OCI-LY7 (cell line): ENCODE results near the gene B4GAT1.

Source experiments
- EZH2phosphoT487 ChIP-seq: fragments of 200-600 bp; sonication (generic); IDR thresholded peaks from 2 replicates; pipeline ENCODE4 v1.6.1; 2018; ENCODE audit warnings: low read depth, borderline replicate concordance, mild to moderate bottlenecking, mixed run types, antibody characterized with exemption, low read length, moderate library complexity, mixed read lengths
- TF ChIP-seq, protein P1 (sequence below): fragments of 200-600 bp; sonication (generic); conservative IDR thresholded peaks from 2 replicates; pipeline ENCODE4 v1.5.1; 2014; ENCODE audit warnings: mild to moderate bottlenecking, antibody characterized with exemption, low read length, moderate library complexity, mixed read lengths

DNA sequence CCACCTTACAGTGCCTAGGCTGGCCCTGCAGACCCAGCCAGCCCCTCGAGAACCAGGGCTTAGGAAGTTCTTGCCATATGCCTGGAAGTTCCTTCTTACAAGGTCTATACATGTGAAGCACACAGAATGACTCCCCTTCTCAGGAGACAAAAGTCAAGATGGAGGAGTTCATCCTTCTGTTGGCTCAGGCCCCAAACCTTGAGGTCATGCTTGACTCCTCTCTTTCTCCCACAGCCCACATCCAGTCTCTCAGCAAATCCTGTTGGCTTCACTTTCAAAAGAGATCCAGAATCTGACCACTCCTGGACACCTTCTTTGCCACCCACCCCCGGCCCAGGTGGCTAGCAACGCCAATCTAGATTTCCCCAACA lies 28.8 kb downstream of the B4GAT1 start:
- TF ChIP-seq EZH2phosphoT487: no peak
- TF ChIP-seq, protein P1, sequence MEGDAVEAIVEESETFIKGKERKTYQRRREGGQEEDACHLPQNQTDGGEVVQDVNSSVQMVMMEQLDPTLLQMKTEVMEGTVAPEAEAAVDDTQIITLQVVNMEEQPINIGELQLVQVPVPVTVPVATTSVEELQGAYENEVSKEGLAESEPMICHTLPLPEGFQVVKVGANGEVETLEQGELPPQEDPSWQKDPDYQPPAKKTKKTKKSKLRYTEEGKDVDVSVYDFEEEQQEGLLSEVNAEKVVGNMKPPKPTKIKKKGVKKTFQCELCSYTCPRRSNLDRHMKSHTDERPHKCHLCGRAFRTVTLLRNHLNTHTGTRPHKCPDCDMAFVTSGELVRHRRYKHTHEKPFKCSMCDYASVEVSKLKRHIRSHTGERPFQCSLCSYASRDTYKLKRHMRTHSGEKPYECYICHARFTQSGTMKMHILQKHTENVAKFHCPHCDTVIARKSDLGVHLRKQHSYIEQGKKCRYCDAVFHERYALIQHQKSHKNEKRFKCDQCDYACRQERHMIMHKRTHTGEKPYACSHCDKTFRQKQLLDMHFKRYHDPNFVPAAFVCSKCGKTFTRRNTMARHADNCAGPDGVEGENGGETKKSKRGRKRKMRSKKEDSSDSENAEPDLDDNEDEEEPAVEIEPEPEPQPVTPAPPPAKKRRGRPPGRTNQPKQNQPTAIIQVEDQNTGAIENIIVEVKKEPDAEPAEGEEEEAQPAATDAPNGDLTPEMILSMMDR: no peak
